Globus pallidus (tissue), 1 donor: ENCODE data around the gene HLA-DOB.

Experiments
- DNase-seq: peaks from one replicate; pipeline ENCODE4 v3.0.0-alpha.2; 2015; ENCODE audit warnings: low spot score

Gene HLA-DOB

GRCh38 chr6:32843331-32843978, 26.7 kb upstream of the HLA-DOB start:
- no peak for DNase-seq

DNA sequence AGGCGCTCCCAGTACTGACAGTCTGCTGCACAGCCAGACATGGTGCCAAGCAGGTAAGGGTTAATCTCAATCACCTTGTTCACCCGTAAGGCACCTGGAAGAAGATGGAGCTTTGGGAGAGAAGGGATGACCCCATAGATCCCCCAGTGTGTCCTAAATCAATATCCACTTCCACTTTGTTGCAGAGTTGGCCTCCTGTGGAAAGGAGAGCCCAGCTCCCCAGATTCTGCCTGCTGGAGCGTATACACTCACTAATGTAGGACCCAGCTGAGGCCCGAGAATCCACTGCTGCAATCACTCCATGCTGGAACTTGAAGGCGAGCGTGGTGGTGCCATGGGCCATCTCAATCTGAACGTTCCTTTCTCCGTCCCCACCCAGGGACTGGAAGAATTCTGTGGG, 25.9 kb upstream of the HLA-DOB start:
- DNase-seq, result no peak

- no peak for DNase-seq
Measured at GRCh38 chr6:32842021-32842650, 25.3 kb upstream of the HLA-DOB start.

GRCh38 chr6:32840604-32841246, 23.9 kb upstream of the HLA-DOB start:
- DNase-seq, result no peak

- DNase-seq, result no peak
Measured at GRCh38 chr6:32839356-32839755, 22.6 kb upstream of the HLA-DOB start.

GRCh38 chr6:32838114-32838958, 21.5 kb upstream of the HLA-DOB start, which contains the start of gene TAP2:
Gene TAP2, minus strand, starts transcription at chr6:32838739. Its CDS starts 506 bp downstream, at chr6:32838233.
- peak; percentile 92 for DNase-seq

DNA sequence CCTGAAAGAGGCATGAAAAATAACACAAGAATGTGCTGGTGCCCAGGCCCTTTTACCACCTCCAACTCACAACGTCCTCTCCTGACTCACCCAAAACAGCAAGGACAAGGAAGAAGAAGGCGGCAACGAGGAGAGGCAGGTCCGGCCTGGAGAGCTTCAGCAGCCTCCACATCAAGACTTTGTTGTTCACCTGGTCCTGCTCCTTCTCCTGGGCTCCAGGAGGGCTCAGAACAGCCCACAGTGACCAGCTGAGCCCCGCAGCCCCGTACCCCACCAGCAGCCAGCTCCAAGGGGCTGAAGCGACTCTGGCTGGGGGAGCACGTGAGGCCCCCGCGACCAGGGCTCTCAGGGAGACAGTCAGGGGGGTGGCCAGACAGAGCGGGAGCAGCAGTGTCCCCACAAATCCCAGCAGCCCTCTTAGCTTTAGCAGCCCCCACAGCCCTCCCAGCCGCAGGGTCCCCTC, 20.9 kb upstream of the HLA-DOB start:
- DNase-seq, result no peak

- no peak for DNase-seq
Measured at GRCh38 chr6:32836873-32837272, 20.1 kb upstream of the HLA-DOB start.

DNA sequence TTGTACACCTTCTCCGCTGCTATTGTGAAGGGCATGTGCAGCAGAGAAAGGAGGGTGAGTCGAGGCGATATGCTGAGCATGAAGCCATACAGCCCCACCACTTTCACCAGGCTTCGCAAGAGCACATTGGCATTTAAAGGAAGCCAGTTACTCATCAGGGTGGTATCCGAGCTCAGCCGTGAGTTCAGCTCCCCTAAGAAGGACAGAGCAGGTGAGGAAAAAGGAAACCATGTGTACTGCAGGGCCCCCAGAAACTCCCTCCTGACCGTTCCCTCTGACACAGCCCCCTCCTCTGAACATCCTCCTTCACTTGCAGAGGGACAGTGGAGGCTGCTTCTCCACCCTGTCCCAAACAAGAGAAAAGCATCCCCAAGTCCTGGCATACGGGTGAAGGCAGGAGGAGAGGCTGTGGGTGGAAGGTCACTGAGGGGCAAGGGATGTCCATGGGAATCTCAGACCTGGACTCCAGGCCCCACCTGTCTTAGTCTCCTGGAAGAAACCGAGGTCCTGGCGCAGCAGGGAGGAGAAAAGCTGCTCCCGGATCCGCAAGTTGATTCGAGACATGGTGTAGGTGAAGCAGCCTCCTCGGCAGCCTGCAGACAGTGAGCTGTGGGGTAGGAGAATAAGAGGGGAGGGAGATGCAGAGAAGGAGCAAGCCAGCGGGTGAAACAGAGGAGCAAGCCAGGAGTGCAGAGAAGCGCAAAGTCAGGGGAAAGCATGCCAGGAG, 18.5 kb upstream of the HLA-DOB start:
- DNase-seq, result no peak

GRCh38 chr6:32833664-32834063, 16.9 kb upstream of the HLA-DOB start:
- DNase-seq, result no peak

DNA sequence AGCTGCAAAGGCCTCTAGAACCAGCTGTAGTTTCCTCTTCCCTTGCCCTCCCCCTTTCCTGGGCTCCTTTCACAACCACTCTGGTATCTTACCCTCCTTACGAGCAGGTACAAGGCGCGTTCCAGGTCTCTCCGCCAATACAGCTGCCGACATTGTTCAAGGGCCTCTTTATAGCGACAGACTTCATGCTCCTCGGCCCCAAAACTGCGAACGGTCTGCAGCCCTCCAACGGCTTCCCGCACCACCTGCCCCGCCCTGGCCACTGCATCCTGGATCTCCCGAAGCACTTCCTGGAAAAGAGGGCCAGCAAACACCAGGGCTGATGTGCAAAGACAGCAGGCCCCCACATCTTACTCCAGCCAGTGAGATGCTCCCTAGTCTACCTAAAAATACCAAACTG, 15.7 kb upstream of the HLA-DOB start:
- DNase-seq, result no peak

- DNase-seq, result no peak
Measured at GRCh38 chr6:32830936-32831335, 14.1 kb upstream of the HLA-DOB start.

GRCh38 chr6:32830017-32830416, 13.2 kb upstream of the HLA-DOB start:
- no peak for DNase-seq

DNA sequence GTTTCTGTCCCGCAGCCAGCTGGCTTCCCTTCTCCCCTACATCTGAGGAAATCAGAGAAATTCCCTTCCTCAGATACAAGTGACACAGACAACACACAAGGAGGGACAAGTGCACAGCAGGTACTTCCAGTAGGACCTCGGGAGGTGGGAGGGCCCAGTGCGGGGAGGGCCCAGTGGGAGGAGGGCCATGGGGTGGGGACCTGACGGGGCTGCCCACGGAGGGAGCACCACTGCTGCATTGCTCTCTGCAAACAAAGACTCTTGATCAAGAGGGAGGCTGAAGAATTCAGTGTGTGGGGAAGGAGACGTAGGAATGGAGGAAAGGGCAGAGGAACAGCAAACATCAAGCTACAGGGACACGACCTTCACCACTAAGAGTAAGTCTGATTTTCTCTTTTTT, 12.7 kb upstream of the HLA-DOB start:
- DNase-seq, result no peak

DNA sequence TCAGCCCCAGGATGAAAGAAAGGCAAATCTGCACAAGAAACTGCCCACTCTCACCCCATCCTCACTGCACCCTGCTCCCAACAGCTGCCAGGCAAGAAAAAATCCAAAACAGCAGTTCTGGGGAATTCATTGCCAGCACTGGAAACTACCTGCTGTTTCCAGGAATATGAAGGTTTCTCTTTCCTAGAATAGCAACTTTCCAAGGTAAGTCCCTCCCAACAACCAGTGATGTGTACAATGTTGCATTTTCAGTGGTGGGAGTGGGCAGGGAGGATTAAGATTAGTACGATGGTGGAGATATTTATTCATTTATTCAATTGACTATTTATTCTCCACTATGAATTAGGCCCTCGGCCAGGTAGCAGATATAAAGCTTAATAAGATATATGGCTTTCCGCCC, 10.2 kb upstream of the HLA-DOB start:
- no peak for DNase-seq

- peak; percentile 37 for DNase-seq
Measured at GRCh38 chr6:32825966-32826365, 9.2 kb upstream of the HLA-DOB start.

GRCh38 chr6:32819729-32820128, 2.9 kb upstream of the HLA-DOB start:
- no peak for DNase-seq

- DNase-seq, result no peak
Measured at GRCh38 chr6:32818867-32819266, 2.1 kb upstream of the HLA-DOB start.

DNA sequence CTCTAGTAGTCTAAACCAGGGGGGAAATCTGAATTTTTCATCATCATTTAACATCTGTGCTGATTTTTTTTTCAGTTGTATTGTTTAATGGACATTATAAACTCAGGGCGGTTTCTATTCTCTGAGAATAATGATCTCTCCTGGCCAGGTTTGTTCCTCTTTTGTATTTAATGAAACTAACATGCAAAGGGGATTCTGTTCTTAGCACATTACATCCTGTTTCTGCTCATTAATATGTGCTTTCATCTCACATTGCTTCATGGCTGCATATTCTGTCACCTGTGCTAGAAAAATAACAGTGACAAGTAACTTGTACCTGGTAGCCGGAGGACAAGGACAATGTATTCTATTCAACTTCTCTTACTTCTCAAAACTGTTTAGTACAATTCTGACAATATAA, 806 bp downstream of the HLA-DOB start:
- no peak for DNase-seq

DNA sequence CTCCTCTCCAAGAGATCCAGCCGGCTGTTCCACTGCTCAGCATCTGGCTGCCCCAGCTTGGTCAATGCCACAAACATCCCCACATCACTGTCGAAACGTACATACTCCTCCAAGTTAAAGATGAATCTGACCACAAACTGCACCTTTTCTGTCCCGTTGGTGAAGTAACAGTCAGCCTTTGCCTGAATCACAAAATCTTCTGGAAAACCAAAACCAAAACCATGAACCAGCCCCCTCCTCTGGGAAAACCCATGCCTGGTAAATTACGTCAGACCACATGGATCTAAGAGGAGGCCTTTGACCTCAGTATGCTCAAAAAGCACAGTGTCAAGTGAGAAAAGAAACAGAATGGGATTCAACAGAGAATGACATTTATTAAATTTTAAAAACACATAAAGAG, 1.7 kb downstream of the HLA-DOB start:
- no peak for DNase-seq

- no peak for DNase-seq
Measured at GRCh38 chr6:32814145-32814544, 2.7 kb downstream of the HLA-DOB start.

DNA sequence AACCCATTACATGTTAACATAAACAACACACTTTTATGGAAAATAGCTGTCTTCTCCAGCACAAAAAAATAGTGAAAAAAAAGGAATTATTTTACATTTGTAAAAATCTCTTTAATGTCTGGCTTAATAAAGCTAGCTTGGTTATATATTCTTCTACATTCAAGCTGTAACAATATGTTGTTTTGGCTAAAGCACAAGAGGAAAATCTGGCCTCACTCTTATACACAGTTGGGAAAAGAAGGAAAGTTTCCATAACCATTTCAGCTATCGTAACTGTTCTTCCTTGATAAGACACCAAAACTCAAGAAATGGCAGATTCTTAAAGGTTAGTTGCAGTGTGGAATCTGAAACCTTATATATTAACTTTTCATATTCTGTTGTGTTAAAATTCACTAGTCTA, 7.6 kb downstream of the HLA-DOB start:
- no peak for DNase-seq
